ENCODE data around the gene LRRC73.
"Not testable (repeated sequence)": the region's sequence is repeated elsewhere in the genome, so short reads cannot be mapped to it uniquely, and the experiment has no call there.

The LRRC73 gene

DNA sequence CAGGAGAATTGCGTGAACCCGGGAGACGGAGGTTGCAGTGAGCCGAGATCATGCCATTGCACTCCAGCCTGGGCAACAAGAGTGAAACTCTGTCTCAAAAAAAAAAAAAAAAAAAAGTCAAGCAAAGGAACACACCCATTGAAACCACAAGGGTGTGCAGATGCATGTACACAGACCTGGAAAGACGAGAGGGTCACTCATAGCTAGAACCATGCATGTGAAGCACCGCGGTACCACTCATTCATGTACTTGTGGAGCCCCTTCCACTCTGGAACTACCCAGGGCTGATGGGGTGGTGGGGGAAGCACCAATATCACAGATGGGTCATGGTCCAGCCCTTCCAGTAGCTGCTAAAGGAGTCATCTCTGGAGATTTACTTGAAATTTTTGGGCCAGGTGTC is 40.2 kb downstream of the LRRC73 start:
- TF ChIP-seq, protein P1, sequence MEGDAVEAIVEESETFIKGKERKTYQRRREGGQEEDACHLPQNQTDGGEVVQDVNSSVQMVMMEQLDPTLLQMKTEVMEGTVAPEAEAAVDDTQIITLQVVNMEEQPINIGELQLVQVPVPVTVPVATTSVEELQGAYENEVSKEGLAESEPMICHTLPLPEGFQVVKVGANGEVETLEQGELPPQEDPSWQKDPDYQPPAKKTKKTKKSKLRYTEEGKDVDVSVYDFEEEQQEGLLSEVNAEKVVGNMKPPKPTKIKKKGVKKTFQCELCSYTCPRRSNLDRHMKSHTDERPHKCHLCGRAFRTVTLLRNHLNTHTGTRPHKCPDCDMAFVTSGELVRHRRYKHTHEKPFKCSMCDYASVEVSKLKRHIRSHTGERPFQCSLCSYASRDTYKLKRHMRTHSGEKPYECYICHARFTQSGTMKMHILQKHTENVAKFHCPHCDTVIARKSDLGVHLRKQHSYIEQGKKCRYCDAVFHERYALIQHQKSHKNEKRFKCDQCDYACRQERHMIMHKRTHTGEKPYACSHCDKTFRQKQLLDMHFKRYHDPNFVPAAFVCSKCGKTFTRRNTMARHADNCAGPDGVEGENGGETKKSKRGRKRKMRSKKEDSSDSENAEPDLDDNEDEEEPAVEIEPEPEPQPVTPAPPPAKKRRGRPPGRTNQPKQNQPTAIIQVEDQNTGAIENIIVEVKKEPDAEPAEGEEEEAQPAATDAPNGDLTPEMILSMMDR (IDR thresholded peaks at IDR 0.05; ENCODE audit: low read depth, low read length) = no peak
- H3K4me3 ChIP-seq (replicated peaks in 1 of 2; ENCODE audit: low read depth in 2 of 2, low read length in 2 of 2) = no peak overlapping the region
- no peak for DNase-seq (ENCODE audit: low read depth in 2 of 2)

DNA sequence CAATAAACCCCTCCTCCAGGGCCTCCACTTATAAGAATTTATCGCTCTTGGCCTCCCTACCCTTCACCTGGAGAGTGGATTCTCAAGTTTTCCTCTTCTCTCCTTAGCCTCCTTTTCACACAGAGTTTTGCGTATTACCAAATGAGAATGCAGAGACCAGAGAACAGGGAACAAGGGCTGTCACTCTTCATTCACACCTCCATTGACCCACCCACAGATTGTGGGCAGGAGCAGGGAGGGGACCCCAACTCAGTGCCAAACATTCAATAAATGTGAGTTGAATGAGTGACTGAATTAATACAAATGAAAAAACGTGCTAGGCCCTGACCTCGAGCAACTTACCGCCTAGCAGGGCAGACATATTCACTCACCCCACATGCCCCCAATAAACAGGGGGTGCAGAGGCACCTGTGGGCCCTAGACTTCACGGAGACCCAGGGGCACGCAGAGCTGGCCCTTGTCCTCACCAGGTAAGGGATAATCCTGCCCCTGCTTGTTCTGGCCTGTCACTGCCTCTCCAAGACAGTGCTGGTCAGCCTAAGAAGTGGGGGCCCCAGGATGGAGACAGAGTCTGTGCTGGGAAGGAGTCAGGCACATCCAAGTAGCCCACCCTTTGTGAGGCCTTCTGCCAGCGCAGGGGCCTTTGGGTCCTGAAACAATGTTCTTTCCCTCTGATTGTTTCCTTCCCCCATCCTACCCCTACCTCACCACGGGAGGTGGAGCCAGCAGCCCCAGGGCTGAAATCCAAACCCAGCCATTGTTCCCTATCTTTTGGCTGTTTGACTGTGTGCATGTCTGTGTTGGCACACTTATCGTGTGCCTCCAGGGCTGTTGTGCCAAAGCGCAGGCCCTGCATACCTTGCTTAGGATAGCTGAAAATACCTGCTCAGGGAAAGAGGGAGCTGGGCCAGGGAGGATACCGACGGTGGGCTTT is 41.1 kb downstream of the LRRC73 start:
- H3K4me3 ChIP-seq (replicated peaks in 1 of 2; ENCODE audit: low read depth in 2 of 2, low read length in 2 of 2) = no peak overlapping the region
- TF ChIP-seq, protein P1 (IDR thresholded peaks at IDR 0.05; ENCODE audit: low read depth, low read length) = no peak
- no peak for DNase-seq (ENCODE audit: low read depth in 2 of 2)

GRCh38 chr6:43468240-43468639 is 41.9 kb downstream of the LRRC73 start:
- H3K4me3 ChIP-seq (replicated peaks in 1 of 2; ENCODE audit: low read depth in 2 of 2, low read length in 2 of 2) = no peak overlapping the region
- TF ChIP-seq, protein P1 (IDR thresholded peaks at IDR 0.05; ENCODE audit: low read depth, low read length) = no peak
- DNase-seq (ENCODE audit: low read depth in 2 of 2) = no peak

DNA sequence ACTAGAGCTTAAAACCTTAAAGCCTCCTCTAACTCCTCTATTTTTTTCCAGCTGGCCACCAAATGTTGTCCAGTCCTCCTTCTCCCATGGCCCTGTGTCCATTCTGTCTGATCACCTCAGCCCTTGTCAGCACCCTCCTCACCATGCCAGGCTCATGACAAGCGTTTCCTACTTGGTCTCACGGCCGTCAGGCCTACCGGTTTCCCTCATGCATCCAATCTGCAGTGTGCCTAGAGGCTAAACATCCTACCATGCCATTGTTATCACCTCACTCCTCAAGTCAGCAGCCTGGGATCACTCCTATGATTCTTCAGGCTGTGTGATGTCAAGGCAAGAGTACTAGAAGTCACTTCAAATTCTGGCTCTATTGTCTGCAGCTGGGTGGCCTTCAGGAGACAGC is 42.4 kb downstream of the LRRC73 start:
- H3K4me3 ChIP-seq (replicated peaks in 1 of 2; ENCODE audit: low read depth in 2 of 2, low read length in 2 of 2) = no peak overlapping the region
- TF ChIP-seq, protein P1 (IDR thresholded peaks at IDR 0.05; ENCODE audit: low read depth, low read length) = no peak
- DNase-seq (ENCODE audit: low read depth in 2 of 2) = no peak

GRCh38 chr6:43467265-43467664 is 42.9 kb downstream of the LRRC73 start:
- H3K4me3 ChIP-seq (replicated peaks in 1 of 2; ENCODE audit: low read depth in 2 of 2, low read length in 2 of 2); DNase-seq (ENCODE audit: low read depth in 2 of 2): not testable (repeated sequence)

DNA sequence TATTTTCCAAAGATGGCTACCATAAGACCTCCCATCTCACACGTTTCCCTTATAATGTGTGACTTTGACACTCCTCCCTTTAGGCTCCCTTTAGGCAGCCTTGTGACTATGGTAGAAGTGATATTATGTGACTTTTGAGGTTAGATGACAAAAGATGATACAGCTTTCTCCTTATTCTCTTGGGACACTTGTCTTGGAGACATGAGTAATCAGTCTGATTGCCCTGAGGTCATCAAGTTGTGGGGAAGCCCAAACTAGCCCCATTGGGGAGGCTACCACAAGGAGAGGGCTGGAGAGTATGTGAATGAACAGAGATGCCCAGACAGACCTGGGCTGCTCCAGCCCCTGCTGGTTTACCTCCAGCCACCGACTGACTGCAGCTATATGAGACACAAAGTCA is 44.2 kb downstream of the LRRC73 start:
- TF ChIP-seq, protein P1 (IDR thresholded peaks at IDR 0.05; ENCODE audit: low read depth, low read length) = no peak
- DNase-seq (ENCODE audit: low read depth in 2 of 2) = peak in 1 of 2 donors; percentile 13
- H3K4me3 ChIP-seq (replicated peaks in 1 of 2; ENCODE audit: low read depth in 2 of 2, low read length in 2 of 2) = no peak overlapping the region

DNA sequence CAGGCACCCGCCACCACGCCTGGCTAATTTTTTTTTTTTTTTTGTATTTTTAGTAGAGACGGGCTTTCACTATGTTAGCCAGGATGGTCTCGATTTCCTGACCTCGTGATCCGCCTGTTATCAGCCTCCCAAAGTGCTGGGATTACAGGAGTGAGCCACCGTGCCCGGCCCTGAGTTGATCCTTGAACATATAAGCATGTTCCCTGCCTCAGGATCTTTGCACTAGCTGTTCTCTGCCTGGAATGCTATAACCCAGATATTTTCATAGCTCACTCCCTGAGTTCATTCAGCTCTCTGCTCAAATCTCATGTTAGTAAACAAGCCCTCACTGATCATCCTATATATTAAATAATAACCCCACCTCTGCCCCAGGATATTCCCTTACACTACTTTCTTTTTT is 45.8 kb downstream of the LRRC73 start:
- TF ChIP-seq, protein P1 (IDR thresholded peaks at IDR 0.05; ENCODE audit: low read depth, low read length) = no peak
- no peak overlapping the region for H3K4me3 ChIP-seq (replicated peaks in 1 of 2; ENCODE audit: low read depth in 2 of 2, low read length in 2 of 2)
- no peak for DNase-seq (ENCODE audit: low read depth in 2 of 2)
